ENCODE measurements around the gene COP1. TPM values are rescaled to one million over a fixed set of nuclear protein-coding genes. Genes with fewer than 3 reads are reported as not detected.
"Not testable (repeated sequence)": the region's sequence is repeated elsewhere in the genome, so short reads cannot be mapped to it uniquely, and the experiment has no call there.

COP1 gene
- 29.1 TPM for total RNA-seq

GRCh38 chr1:176206961-176207902 lies at the start of gene COP1:
Gene COP1, minus strand, starts transcription at chr1:176207286. Its CDS starts 308 bp downstream, at chr1:176206978.
- peak; percentile 99 for DNase-seq (ENCODE audit: low read depth in 2 of 3, low spot score in 2 of 3)

GRCh38 chr1:176252191-176252590 lies 45.1 kb upstream of the COP1 start:
- no peak for DNase-seq (ENCODE audit: low read depth in 2 of 3, low spot score in 2 of 3)

GRCh38 chr1:176244851-176245250 lies 37.8 kb upstream of the COP1 start:
- DNase-seq (ENCODE audit: low read depth in 2 of 3, low spot score in 2 of 3), result no peak

- no peak for DNase-seq (ENCODE audit: low read depth in 2 of 3, low spot score in 2 of 3)
Observed at GRCh38 chr1:176243746-176244145, 36.7 kb upstream of the COP1 start.

DNA sequence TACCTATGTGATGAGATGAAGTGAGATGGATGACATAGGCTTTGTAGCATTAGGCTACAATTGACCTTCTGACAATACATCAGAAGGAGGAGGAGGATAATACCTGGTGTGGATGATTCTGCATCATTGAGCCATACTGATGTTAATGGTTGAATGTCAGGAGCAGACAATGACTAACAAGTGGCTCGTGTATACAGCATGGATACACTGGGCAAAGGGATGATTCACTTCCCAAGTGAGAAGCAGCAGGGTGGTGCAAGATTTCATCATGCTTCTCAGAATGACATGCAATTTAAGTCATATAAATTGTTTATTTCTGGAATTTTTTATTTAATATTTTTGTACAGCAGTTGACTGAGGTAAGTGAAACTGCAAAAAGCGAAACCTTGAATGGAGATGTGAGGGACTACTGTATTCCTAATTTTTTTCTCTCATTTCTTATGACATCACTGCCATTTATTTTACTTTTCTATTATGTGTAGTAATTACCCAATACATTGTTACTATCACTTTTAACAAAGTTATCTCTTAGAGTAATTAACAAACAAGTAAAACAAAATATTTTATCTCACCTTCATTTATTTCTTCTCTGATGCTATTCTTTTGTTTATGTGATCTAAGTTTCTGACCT lies 34.4 kb upstream of the COP1 start:
- DNase-seq (ENCODE audit: low read depth in 2 of 3, low spot score in 2 of 3), result no peak

GRCh38 chr1:176233657-176234056 lies 26.6 kb upstream of the COP1 start:
- not testable (repeated sequence) for DNase-seq (ENCODE audit: low read depth in 2 of 3, low spot score in 2 of 3)

DNA sequence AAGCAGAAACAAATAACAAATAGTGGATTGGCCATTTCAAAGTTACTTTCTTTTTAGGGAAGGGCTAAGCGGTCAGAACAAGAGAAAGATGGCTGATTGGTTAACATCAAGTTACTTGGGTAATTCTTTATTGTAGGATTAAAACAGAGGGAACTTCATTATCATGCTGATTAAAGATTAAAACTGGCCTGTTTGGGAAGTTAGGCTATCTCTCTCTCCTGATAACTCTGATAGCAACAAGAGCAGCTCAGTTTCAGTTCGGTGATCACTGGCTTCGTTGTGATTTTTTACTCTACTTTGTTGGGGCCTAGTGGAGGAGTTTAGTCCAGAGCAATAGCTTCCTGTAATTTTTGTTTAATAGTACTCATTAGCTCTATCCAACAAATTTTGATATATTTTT lies 20.5 kb upstream of the COP1 start:
- DNase-seq (ENCODE audit: low read depth in 2 of 3, low spot score in 2 of 3), result no peak

GRCh38 chr1:176225911-176226310 lies 18.8 kb upstream of the COP1 start:
- no peak for DNase-seq (ENCODE audit: low read depth in 2 of 3, low spot score in 2 of 3)

DNA sequence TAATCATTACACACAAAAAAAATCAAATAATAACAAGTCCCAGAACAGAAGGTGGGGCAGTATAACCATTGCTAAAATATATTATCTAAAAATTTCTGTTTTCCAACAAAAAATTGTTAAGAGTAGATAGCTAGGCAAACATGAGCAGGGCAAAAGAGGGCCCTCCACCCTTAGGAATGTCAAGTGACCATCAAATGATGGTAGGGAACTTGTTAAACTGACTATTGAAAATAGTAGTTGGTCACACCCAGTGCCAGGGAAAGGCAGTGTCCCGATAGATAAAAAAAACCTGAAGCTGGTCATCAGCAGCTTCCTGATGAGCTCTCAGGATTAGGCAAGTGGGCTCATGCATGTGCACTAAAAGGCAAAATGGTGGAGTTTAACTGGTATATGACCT lies 18.4 kb upstream of the COP1 start:
- no peak for DNase-seq (ENCODE audit: low read depth in 2 of 3, low spot score in 2 of 3)

DNA sequence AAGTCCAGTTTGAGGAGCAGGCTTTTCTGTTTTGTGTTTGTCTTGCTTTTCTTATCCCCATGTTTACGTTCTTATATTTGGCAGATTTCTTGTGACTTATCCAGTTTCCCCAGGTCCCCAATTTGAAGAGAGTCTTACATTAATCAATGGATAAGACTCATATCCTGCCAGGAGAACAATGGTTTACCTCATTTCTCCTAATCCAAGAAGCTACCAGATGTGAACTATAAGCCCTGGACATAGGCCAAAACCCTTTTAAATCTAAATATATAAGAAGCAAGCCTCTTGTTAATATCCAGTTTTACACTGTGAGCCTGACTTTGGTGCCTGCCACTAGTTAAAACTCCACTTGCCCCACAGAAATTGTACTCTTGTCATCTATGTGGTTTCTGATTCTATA lies 15.1 kb upstream of the COP1 start:
- no peak for DNase-seq (ENCODE audit: low read depth in 2 of 3, low spot score in 2 of 3)

- no peak for DNase-seq (ENCODE audit: low read depth in 2 of 3, low spot score in 2 of 3)
Observed at GRCh38 chr1:176220100-176220689, 13.1 kb upstream of the COP1 start.

GRCh38 chr1:176217461-176218099 lies 10.5 kb upstream of the COP1 start:
- no peak for DNase-seq (ENCODE audit: low read depth in 2 of 3, low spot score in 2 of 3)

DNA sequence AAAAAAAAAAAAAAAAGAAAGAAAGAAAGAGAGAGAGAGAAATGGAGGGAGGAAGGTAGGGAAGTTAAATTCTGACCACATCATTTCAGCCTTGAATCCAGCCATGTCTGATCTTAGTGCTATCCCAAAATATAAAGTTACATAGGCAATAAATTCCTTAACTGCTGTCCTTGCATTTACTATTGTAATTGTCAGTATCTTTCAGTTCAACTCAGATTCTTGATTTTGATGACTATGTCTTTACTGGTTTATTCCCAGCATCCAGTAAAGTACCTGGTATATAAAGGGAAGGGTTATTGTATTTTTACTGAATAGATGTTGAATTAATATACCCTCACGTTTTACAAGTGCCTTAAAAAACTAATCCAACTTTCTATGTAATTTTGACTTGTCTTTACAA lies 8.9 kb upstream of the COP1 start:
- DNase-seq (ENCODE audit: low read depth in 2 of 3, low spot score in 2 of 3), result no peak

GRCh38 chr1:176211396-176212165 lies 4.5 kb upstream of the COP1 start:
- DNase-seq (ENCODE audit: low read depth in 2 of 3, low spot score in 2 of 3), result peak in 1 of 3 donors; percentile 27

GRCh38 chr1:176208034-176208433 lies 948 bp upstream of the COP1 start:
- no peak for DNase-seq (ENCODE audit: low read depth in 2 of 3, low spot score in 2 of 3)

- peak in 2 of 3 donors; percentile 36 to 60 for DNase-seq (ENCODE audit: low read depth in 2 of 3, low spot score in 2 of 3)
Observed at GRCh38 chr1:176206006-176206960, 803 bp downstream of the COP1 start.

- DNase-seq (ENCODE audit: low read depth in 2 of 3, low spot score in 2 of 3), result peak in 2 of 3 donors; percentile 26 to 38
Observed at GRCh38 chr1:176205332-176205914, 1.7 kb downstream of the COP1 start.

DNA sequence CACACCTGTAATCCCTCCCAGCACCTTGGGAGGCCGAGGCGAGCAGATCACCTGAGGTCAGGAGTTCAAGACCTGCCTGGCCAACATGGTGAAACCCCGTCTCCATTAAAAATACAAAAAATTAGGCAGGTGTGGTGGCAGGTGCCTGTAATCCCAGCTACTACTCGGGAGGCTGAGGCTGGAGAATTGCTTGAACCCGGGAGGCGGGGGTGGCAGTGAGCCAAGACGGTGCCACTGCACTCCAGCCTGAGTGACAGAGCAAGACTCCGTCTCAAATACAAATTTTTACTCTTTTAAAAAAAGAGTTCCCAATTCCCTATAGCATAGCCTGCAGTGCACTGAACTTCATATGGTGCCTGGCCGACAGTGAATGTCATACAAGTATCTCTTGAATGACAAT lies 2.4 kb downstream of the COP1 start:
- not testable (repeated sequence) for DNase-seq (ENCODE audit: low read depth in 2 of 3, low spot score in 2 of 3)

GRCh38 chr1:176203735-176204134 lies 3.4 kb downstream of the COP1 start:
- DNase-seq (ENCODE audit: low read depth in 2 of 3, low spot score in 2 of 3), result no peak

Measured in hematopoietic multipotent progenitor cell (in vitro differentiated cells).